GM18867 (cell line): ENCODE data around the gene TLE6.
"Not testable (repeated sequence)": the region's sequence is repeated elsewhere in the genome, so short reads cannot be mapped to it uniquely, and the experiment has no call there.

Experiments used
- ATAC-seq: cut with Tn5 transposase; IDR thresholded peaks from one replicate; pipeline ENCODE4 v1.9.1; 2021; ENCODE audit warnings: mild to moderate bottlenecking, moderate library complexity; ENCODE audit not compliant: unreplicated experiment

TLE6 gene

DNA sequence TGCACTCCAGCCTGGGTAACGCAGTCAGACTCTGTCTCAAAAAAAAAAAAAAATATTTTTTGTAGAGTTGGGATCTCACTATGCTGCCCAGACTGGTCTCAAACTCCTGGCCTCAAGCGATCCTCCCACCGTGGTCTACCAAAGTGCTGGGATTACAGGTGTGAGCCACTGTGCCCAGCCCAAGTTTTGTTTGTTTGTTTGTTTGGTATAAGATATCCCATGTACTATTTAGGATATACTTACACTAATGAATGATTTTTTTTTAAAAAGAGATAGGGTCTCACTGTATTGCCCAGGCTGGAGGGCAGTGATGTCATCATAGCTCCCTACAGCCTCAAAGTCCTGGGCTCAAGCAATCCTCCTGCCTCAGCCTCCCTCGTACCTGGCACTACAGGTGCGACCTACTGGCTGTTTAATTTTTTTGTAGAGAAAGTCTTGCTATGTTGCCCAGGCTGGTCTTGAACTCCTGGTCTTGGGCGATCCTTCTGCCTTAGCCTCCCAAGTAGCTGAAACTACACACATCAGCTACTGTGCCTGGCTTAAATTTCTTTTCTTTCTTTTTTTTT is 24.0 kb downstream of the TLE6 start:
- no peak for ATAC-seq

DNA sequence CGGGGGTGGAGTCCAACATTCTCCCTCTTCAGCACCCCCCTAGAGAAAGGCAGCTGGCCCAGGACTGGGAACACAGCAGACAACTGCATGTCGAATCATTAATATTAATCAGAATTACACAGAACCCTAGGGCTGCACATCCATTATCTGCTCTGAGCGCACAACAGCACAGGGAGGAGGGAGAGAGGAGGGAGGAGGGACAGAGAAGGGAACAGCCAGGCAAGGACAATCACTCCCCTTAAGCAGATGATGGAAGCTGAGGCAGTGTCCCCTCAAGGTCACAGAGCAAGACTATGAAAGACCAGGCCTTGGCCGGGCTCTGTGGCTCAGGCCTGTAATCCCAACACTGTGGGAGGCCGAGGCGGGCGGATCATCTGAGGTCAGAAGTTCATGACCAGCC is 25.7 kb downstream of the TLE6 start:
- no peak for ATAC-seq

DNA sequence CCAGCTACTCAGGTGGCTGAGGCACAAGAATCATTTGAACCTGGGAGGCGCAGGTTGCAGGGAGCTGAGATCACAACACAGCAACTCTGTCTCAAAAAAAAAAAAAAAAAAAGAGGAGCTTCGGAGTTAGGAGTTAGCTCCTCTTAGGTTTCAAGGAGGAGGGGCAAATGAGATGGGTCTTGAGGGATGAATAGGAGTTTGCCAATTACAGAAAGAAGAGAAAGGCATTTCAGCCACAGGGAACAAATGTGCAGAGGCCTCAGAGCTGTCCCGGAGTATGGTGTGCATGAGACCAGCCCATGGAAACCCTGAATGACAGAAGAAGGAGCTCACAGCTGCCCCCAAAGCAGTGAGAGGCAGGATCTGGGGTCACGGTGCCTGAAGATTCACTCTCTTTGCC is 27.2 kb downstream of the TLE6 start:
- no peak for ATAC-seq

- ATAC-seq, result no peak
Observed at GRCh38 chr19:3005345-3005744, 28.0 kb downstream of the TLE6 start.

GRCh38 chr19:3006075-3006767 is 28.9 kb downstream of the TLE6 start:
- no peak for ATAC-seq

DNA sequence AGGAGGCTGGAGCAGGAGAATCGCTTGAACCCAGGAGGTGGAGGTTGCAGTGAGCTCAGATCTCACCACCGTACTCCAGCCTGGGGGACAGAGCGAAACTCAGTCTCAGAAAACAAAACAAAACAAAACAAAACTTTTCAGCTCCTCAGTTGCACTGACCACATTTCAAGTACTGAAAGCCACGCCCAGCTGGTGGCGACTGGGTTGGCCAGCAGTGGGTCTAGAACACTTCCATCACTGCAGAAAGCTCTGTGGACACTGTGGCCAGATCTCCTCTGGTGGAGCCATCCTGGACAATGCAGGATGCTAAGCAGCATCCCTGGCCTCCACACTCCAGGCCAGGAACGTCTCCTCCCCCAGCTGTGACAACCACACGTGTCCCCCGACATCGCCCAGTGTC is 30.6 kb downstream of the TLE6 start:
- no peak for ATAC-seq

DNA sequence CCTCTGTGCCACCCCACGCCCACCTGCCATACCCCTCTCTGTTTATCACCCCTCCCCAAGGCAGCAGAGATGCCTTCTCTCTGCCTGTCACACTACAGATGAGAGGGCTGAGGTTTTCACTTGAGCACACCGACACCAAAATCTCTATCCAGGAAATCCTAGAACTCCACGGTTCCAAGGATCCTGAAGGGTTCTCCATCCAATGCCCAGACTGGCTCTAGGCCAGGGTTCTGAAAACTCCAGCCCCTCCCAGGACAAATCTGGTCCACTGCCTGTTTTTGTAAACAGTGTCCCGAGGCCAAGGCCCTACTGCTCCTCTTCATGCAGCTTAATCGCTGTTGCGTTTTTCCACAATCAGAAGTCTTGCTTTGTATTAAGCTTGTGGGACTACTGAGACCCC is 31.6 kb downstream of the TLE6 start:
- no peak for ATAC-seq

GRCh38 chr19:3010871-3011270 is 33.5 kb downstream of the TLE6 start:
- no peak for ATAC-seq

- not testable (repeated sequence) for ATAC-seq
Observed at GRCh38 chr19:3012059-3012458, 34.7 kb downstream of the TLE6 start.

DNA sequence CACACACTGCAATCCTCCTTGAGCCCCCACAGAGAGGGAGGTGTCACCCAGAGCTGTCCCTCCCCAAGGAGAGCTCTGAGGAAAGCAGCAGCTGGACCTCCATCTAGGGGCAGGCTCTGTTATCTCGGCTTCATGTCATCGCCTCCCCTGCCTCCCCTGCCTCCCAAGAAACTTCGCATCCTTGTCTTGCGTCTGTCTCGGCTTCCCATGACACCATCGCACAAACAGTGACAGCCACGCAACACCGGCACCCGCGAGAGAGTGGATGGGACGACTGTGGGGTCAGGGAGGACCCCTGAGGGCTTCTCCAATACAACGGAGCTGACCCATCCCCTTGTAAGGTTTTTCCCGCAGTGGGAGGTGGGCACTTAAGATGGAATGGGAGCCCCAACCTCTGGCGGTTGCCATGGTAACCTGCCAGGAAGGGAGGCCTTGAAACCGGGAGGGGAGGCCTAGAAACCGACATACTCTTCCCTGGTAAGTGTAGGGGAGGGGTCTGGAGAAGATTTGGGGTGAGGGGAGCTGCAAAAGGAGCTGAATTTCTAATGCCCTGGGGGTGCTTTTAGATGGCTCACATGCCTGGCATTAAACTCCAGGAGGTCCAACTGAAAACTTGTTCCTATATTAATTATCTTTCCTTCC is 35.4 kb downstream of the TLE6 start:
- no peak for ATAC-seq

GRCh38 chr19:3013263-3013725 is 35.9 kb downstream of the TLE6 start:
- ATAC-seq, result no peak

DNA sequence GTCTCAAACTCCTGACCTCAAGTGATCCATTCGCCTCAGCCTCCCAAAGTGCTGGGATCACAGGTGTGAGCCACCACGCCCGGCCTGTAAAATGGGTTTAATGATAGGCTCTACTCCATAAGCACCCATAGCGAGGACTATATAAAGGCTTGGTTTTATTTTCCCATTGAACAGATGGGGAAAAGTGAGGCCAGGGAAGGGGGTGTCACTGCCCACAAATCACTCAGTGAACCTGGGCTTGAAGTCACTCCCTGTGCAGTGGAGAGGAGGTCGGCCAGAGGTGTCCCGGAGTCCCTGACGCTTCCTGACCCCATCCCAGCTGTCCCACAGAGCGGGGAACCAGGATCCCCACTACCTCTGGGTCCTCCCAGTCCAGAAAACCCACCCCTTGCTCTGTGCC is 36.8 kb downstream of the TLE6 start:
- ATAC-seq, result no peak

DNA sequence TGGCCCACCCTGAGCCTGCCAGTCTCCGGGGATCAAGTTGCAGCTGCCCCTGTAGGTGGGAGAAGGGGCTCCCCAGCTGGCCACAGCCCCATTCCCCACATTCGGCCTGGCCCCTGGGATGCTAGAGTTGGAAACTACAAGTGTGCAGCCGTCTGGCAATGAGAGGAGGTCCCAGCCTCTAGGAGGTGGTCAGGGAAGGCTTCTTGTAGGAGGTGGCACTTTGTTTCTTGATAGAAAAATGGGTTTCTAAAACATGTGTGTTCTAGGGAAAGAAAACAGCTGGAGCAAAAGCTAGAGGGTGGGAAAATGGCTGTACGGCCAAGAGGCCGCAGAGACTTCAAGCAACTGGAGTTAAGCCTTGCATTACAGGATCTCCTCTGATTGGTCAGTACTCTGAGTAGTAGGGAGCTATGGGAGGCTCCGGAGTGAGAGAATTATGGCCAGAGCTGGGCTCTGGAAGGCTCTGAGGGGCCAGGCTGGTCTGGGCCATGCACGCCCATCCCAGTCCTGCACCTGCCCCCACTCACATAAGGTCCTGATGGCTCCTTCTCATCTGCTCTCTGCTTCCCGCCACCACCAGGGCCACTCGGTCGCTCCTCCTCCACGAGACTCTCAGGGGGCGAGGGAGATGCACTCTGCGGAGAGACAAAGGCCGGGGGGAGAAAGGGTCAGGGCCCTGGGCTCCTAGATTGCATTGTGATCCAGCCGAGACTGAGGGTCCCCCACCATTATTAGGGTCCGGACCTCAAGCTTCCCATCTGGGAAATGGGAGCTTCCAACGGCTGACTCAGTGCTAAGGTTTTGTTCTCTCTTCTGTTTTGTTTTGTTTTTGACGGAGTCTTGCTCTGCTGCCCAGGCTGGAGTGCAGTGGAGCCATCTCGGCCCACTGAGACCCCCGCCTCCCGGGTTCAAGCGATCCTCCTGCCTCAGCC is 38.0 kb downstream of the TLE6 start:
- no peak for ATAC-seq

- ATAC-seq, result no peak
Observed at GRCh38 chr19:3017923-3018322, 40.6 kb downstream of the TLE6 start.

GRCh38 chr19:3019211-3019854 is 42.0 kb downstream of the TLE6 start:
- no peak for ATAC-seq

- ATAC-seq, result no peak
Observed at GRCh38 chr19:3020321-3020960, 43.1 kb downstream of the TLE6 start.

- no peak for ATAC-seq
Observed at GRCh38 chr19:3024509-3024869, 47.1 kb downstream of the TLE6 start.

DNA sequence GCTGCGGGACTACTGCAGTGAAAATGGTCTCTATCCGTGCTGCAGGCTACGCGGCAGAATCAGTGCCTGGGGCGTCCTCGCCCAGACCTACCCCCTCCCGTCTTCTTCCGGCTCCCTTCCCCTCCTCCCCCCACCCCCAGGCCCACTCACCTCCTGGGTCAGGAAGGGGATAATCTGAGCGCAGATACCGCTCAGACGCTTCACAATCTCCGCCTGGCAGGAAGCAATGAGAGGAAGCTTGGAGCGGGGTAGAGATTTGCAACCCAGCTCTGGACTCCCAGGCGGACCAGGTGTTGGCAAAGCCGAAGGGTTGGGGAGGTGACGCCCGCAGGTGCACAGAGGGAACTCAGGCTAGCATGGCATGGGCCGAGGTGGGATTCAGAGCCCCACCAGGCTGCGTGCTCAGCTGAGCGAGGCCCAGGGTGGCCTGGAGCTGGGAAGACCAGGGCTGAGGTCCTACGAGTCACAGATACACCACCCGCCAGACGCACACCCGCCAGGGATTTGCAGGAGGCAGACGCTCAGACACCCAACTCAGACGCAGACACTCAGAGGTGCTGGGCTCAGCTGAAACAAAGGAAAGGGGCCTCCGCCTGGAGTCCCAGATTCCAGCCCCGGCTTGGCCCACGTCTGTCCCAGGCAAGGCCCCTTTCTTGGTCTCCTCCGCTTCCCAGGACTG is 47.6 kb downstream of the TLE6 start:
- ATAC-seq, result no peak

- ATAC-seq, result no peak
Observed at GRCh38 chr19:3025549-3025886, 48.2 kb downstream of the TLE6 start.

- no peak for ATAC-seq
Observed at GRCh38 chr19:3026768-3027167, 49.4 kb downstream of the TLE6 start.
